COLO829 (cell line): ENCODE data around the gene PPP1R11.
"Not testable (repeated sequence)": the region's sequence is repeated elsewhere in the genome, so short reads cannot be mapped to it uniquely, and the experiment has no call there.

Source experiments
- DNase-seq: peaks from one replicate; pipeline ENCODE4 v3.0.0; 2012; ENCODE audit warnings: low spot score

The PPP1R11 gene

GRCh38 chr6:30097902-30098768, 31.1 kb downstream of the PPP1R11 start:
- no peak for DNase-seq

GRCh38 chr6:30100154-30100553, 33.2 kb downstream of the PPP1R11 start:
- no peak for DNase-seq

GRCh38 chr6:30100585-30101443, 33.8 kb downstream of the PPP1R11 start:
- no peak for DNase-seq

- DNase-seq = peak; percentile 97
Observed at GRCh38 chr6:30101444-30102413, 34.7 kb downstream of the PPP1R11 start.

GRCh38 chr6:30102414-30102969, 35.5 kb downstream of the PPP1R11 start:
- DNase-seq = peak; percentile 8

- peak; percentile 94 for DNase-seq
Observed at GRCh38 chr6:30102970-30103871, 36.2 kb downstream of the PPP1R11 start.

GRCh38 chr6:30103872-30104179, 36.8 kb downstream of the PPP1R11 start:
- no peak for DNase-seq

- DNase-seq = no peak
Observed at GRCh38 chr6:30104661-30105060, 37.7 kb downstream of the PPP1R11 start.

- DNase-seq = no peak
Observed at GRCh38 chr6:30111266-30111856, 44.4 kb downstream of the PPP1R11 start.

- DNase-seq = no peak
Observed at GRCh38 chr6:30112402-30112994, 45.5 kb downstream of the PPP1R11 start.

GRCh38 chr6:30113003-30113759, 46.2 kb downstream of the PPP1R11 start, which contains the start of gene TRIM31:
TRIM31 (minus strand) TSS chr6:30113090; CDS start chr6:30112805, 285 bp downstream.
- DNase-seq = no peak

- no peak for DNase-seq
Observed at GRCh38 chr6:30113841-30114240, 46.8 kb downstream of the PPP1R11 start.

- no peak for DNase-seq
Observed at GRCh38 chr6:30116724-30117123, 49.7 kb downstream of the PPP1R11 start.

GRCh38 chr6:30118691-30119090, 51.7 kb downstream of the PPP1R11 start:
- DNase-seq = not testable (repeated sequence)
